Ovary (tissue), 3 donors: Measurements from ENCODE around the gene TIMM21.

Experiments used
- CTCF ChIP-seq, 3 donors: fragments of 450-650 bp in 2 of 3; fragments of 200-600 bp in 1 of 3; IDR thresholded peaks; one replicate each; pipeline versions ENCODE4 v1.5.1 to v1.8.0; 2016 to 2022; ENCODE audit warnings: antibody characterized with exemption in 3 of 3, mild to moderate bottlenecking in 1 of 3
- EP300 ChIP-seq: sonication (generic); formaldehyde crosslinking; IDR thresholded peaks from one replicate; pipeline ENCODE4 v1.6.1; 2017; ENCODE audit warnings: antibody characterized with exemption
- POLR2A ChIP-seq: fragments of 450-650 bp; IDR thresholded peaks from one replicate; pipeline ENCODE4 v1.6.1; 2017; ENCODE audit warnings: antibody characterized with exemption, mild to moderate bottlenecking, moderate library complexity
- donor health status: DM: no; HTN: no; CAD: no.

DNA sequence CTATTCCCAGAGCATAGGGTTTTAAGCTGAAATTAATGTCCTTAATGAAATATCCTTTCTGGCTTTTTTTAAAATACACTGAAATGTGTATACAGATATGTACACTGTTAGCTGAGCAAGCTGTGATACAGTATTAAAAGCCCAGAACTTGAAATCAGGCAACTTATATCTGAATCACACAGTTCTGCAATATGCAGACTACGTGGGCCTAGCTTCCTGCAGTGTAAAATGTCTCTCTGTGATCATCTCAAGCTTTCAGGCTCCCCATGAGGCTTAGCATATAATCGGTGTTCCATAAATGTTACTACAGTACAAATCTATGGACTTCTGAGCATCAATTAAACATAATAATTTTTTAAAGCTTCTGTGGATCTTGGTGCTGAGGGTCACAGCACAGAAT lies 8.9 kb upstream of the TIMM21 start:
- TF ChIP-seq CTCF (IDR thresholded peaks at IDR 0.05) (no peak), EP300 (no peak), POLR2A (no peak)
